Smooth muscle cell (in vitro differentiated cells): ENCODE data around the gene SERPINE3. TPM values are rescaled to one million over a fixed set of nuclear protein-coding genes. Genes with fewer than 3 reads are reported as not detected.

Experiments used
- DNase-seq: peaks from one replicate; lab custom pipeline; 2025; ENCODE audit not compliant: unreplicated experiment; lab: John Stamatoyannopoulos, UW
- H2AFZ ChIP-seq: fragments of 200-600 bp; sonication (generic); 2 replicates; pipeline ENCODE4 v1.6.0; 2016; ENCODE audit warnings: antibody characterized with exemption, low read depth, mild to moderate bottlenecking
- H3F3A ChIP-seq: fragments of 200-600 bp; sonication (generic); 2 replicates; pipeline ENCODE4 v1.6.0; 2017; ENCODE audit warnings: antibody characterized with exemption, low read depth
- H3K27ac ChIP-seq: fragments of 200-600 bp; sonication (generic); 2 replicates; pipeline ENCODE4 v1.5.1; 2016; ENCODE audit warnings: low read depth, mild to moderate bottlenecking
- H3K27me3 ChIP-seq: fragments of 200-600 bp; sonication (generic); 2 replicates; pipeline ENCODE4 v1.6.1; 2016; ENCODE audit warnings: low read depth, mild to moderate bottlenecking
- H3K36me3 ChIP-seq: fragments of 200-600 bp; sonication (generic); 2 replicates; pipeline ENCODE4 v1.5.1; 2016; ENCODE audit warnings: low read depth
- H3K4me1 ChIP-seq: fragments of 200-600 bp; sonication (generic); 2 replicates; pipeline ENCODE4 v1.5.1; 2016; ENCODE audit warnings: low read depth
- H3K4me2 ChIP-seq: fragments of 200-600 bp; sonication (generic); 2 replicates; pipeline ENCODE4 v1.6.0; 2016; ENCODE audit warnings: mild to moderate bottlenecking
- H3K4me3 ChIP-seq: fragments of 200-600 bp; sonication (generic); 2 replicates; pipeline ENCODE4 v1.5.1; 2016; ENCODE audit warnings: mild to moderate bottlenecking
- H3K79me2 ChIP-seq: fragments of 200-600 bp; sonication (generic); 2 replicates; pipeline ENCODE4 v1.6.0; 2016; ENCODE audit warnings: low read depth, mild to moderate bottlenecking
- H3K9ac ChIP-seq: fragments of 200-600 bp; sonication (generic); 2 replicates; pipeline ENCODE4 v1.6.0; 2016; ENCODE audit warnings: low read depth
- H3K9me3 ChIP-seq: fragments of 200-600 bp; sonication (generic); replicated peaks from 2 replicates; pipeline ENCODE4 v1.5.1; 2016; ENCODE audit warnings: low read depth
- H4K20me1 ChIP-seq: fragments of 200-600 bp; sonication (generic); 2 replicates; pipeline ENCODE4 v1.6.0; 2016; ENCODE audit warnings: low read depth
- CTCF ChIP-seq: fragments of 200-600 bp; sonication (generic); IDR thresholded peaks from 2 replicates; pipeline ENCODE4 v1.5.1; 2017; ENCODE audit warnings: borderline replicate concordance, mild to moderate bottlenecking, antibody characterized with exemption; ENCODE audit not compliant: insufficient read depth, poor library complexity, severe bottlenecking
- WGBS: methylation state at CpG from one replicate; pipeline ENCODE4 v1.1.7; 2016; ENCODE audit warnings: low lambda C conversion rate; 5-methylcytosine and 5-hydroxymethylcytosine counted together
- polyA plus RNA-seq: library from polyadenylated mRNA; unstranded; fragments of >200 nt; fragmentation: Nextera tagmentation; extraction: Ambion mirVana; gene quantifications from 2 replicates; pipeline ENCODE4 v1.2.1, GENCODE V29; 2016
- total RNA-seq: library from RNA; depleted of rRNA; stranded (reverse); fragments of >200 nt; gene quantifications from 2 replicates; pipeline ENCODE4 v1.2.3, GENCODE V29; 2014

Gene SERPINE3
- total and polyA plus RNA-seq, 2 experiments from 2014 or later = not detected

GRCh38 chr13:51357928-51358595, 18.6 kb downstream of the SERPINE3 start:
- Histone ChIP-seq H3K27ac (no peak overlapping the region), H3K36me3 (no peaks in the 10 kb centered on the region), H3K27me3 (no peaks in the 10 kb centered on the region), H3F3A (peaks cover 9% of the 10 kb centered on the region), H3K9me3 (no peaks in the 10 kb centered on the region), H3K4me3 (no peak overlapping the region), H2AFZ (no peak overlapping the region), H3K9ac (no peak overlapping the region), H4K20me1 (no peaks in the 10 kb centered on the region), H3K79me2 (no peaks in the 10 kb centered on the region), H3K4me1 (no peaks in the 10 kb centered on the region), H3K4me2 (no peak overlapping the region)
- 67% methylated on average over 5 of the region's 5 CpGs for WGBS
- no peak for TF ChIP-seq CTCF
- DNase-seq = no peak

GRCh38 chr13:51359352-51359751, 19.9 kb downstream of the SERPINE3 start:
- Histone ChIP-seq H3K4me2 (no peak overlapping the region), H4K20me1 (no peaks in the 10 kb centered on the region), H3K36me3 (no peaks in the 10 kb centered on the region), H3K4me1 (no peaks in the 10 kb centered on the region), H2AFZ (no peak overlapping the region), H3F3A (peaks cover 12% of the 10 kb centered on the region), H3K27me3 (no peaks in the 10 kb centered on the region), H3K79me2 (no peaks in the 10 kb centered on the region), H3K9ac (no peak overlapping the region), H3K9me3 (no peaks in the 10 kb centered on the region), H3K4me3 (no peak overlapping the region), H3K27ac (no peak overlapping the region)
- 91% methylated on average over 1 of the region's 1 CpG for WGBS
- no peak for DNase-seq
- no peak for TF ChIP-seq CTCF

- Histone ChIP-seq H3K27ac (no peak overlapping the region), H3K4me3 (no peak overlapping the region), H3K27me3 (no peaks in the 10 kb centered on the region), H3K79me2 (no peaks in the 10 kb centered on the region), H3K36me3 (peaks cover 3% of the 10 kb centered on the region), H3K9me3 (no peaks in the 10 kb centered on the region), H3F3A (peaks cover 12% of the 10 kb centered on the region), H3K9ac (no peak overlapping the region), H2AFZ (no peak overlapping the region), H3K4me2 (no peak overlapping the region), H4K20me1 (peaks cover 6% of the 10 kb centered on the region), H3K4me1 (no peaks in the 10 kb centered on the region)
- DNase-seq = no peak
- 100% methylated on average over 1 of the region's 1 CpG for WGBS
- TF ChIP-seq CTCF = no peak
These were observed 21.0 kb downstream of the SERPINE3 start for GRCh38 chr13:51360489-51360888.

GRCh38 chr13:51361106-51361505, 21.6 kb downstream of the SERPINE3 start:
- Histone ChIP-seq H3K79me2 (no peaks in the 10 kb centered on the region), H2AFZ (no peak overlapping the region), H3K36me3 (peaks cover 5% of the 10 kb centered on the region), H3K9me3 (no peaks in the 10 kb centered on the region), H3K27ac (no peak overlapping the region), H3K4me2 (peak overlapping the region; percentile 13), H3K9ac (no peak overlapping the region), H3F3A (peaks cover 12% of the 10 kb centered on the region), H3K27me3 (no peaks in the 10 kb centered on the region), H3K4me1 (no peaks in the 10 kb centered on the region), H3K4me3 (no peak overlapping the region), H4K20me1 (peaks cover 6% of the 10 kb centered on the region)
- no peak for TF ChIP-seq CTCF
- no peak for DNase-seq
